HG02938 (cell line): ENCODE data around the gene DTYMK.
"Not testable (repeated sequence)": the region's sequence is repeated elsewhere in the genome, so short reads cannot be mapped to it uniquely, and the experiment has no call there.

Experiments
- ATAC-seq: cut with Tn5 transposase; IDR thresholded peaks from one replicate; pipeline ENCODE4 v1.9.1; 2021; ENCODE audit warnings: mild to moderate bottlenecking, moderate library complexity; ENCODE audit not compliant: unreplicated experiment

The DTYMK gene

DNA sequence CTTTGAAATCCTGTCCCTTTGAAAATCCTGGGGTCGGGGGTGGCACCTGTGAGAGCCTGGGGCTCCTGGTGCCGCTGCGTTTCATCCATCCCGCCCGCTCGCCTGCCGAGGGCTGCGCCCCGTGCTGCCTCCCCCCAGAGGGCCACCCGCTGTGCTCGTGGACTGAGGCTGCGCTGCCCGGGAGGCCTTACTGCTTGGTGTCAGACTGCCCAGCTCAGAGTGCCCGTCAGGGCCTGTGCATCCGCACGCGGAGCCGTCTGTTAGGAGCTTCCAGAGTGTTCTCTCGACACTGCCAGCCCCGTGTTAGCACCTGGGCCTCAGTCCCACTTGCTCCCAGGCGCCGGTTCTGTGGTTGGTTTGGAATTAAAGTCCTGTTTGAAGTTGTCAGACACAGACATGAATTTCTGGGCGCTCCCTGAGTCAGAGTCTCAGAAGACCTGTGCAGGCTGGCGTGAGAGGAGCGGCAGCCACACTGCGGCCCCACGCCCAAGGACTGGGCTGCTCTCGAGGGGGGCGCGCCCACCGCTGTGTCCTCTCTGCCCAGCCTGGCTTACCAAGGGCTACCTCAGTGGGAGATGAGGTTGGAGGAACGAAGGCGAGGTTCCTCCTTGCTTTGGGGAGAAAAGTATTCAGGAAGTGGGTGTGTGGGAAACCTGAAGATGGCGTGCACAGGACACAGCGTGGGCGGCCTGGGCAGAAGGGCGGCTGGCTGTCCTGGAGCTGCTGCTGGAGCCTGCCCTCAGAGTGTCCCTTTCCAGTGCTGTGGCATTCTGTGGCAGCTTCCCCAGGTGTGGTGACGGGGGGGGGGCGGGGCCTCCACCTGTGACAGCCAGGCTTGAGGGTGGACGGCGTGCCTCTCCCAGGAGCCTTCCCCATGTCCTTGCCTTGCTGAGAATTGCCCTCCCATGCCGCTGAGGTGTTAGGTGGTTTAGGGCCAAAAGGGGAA, 14.1 kb downstream of the DTYMK start:
- no peak for ATAC-seq

DNA sequence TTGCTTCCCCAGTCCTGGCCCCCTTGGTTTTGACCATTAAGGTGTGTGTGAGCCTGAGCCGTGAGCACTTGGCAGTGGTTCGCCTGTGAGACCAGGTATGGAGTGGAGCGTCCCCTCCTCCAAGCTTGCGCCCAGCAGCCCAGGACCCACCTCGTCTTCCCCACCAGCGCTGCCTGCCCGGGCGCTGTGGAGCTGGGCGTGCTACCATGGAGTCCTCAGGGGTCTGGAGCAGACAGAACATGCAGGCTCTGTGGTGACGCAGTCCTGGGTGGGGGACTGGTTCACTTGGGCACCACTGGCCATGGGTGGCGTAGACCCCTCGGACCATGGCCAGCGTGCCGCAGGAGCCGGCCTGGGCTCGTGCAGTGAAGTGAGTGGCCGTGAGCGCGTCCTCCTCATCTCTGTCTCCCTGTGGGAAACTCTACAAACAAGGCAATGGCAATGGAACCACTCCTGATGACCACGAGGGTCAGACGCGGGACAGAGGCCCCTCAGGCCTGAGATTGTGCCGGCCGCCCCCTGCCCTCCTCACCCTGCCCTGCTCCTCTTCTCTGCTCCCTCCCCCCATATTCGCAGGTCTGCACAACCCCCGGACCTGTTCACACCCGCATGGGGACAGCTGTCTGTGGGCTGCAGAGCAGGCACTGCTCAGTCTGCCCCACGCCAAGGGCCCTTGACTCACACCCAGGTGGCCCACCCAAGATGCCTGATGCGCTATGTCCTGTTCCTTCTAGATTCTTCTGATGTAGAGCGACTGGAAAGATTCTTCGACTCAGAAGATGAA, 15.0 kb downstream of the DTYMK start:
- ATAC-seq, result no peak

DNA sequence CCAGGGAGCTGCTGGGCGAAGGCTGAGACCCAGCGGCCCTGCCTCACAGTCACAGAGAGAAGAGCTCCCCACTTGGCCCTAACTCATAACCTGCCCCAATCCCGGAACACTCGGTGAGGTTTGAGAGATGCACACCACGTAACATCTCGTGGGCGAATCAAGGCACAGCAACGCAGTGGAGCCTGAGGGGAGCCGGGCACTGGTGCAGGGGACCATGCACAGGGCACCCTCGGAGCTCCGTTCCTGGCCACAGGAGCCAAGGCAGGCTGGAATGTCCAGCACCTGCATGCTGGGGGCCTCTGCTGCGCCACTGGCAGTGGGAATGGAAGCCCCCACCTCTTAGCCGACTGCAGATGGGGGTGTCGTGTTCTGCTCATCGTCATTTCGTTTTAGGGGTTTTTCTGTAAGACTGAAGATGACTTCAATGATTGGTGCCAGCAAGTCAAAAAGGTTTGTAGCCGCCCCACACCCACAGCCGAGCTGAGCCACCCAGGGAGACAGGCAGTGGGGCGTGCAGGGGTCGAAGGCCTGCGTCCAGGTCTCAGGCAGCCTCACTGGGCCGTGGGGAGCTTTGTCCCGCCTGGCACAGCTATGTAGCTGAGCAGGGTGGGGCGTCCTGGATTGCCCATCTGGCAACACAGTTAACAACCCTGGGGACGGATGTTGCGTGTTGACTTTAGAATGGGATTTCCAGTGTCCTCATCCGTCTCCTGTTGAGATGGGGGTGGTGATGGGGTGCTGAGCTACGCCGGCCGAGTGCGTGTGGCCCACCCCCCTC, 16.1 kb downstream of the DTYMK start:
- no peak for ATAC-seq

DNA sequence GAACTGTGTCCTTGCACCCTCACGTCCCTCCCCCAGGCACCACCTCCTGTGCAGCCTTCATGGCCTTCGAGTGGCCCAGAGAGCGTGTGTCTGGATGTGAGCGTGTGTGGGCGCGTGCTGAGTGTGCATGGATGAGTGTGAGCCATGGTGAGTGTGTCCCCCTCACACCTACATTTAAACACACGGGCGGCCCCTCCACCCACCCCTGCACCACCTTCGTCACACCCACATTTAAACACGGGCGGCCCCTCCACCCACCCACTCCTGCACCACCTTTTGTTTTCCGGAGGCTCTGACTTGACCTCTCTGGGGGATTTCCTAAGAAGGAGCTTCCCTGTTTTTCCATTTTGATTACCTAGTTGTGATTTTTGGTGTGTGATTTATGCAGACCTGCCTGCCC, 17.8 kb downstream of the DTYMK start:
- no peak for ATAC-seq

DNA sequence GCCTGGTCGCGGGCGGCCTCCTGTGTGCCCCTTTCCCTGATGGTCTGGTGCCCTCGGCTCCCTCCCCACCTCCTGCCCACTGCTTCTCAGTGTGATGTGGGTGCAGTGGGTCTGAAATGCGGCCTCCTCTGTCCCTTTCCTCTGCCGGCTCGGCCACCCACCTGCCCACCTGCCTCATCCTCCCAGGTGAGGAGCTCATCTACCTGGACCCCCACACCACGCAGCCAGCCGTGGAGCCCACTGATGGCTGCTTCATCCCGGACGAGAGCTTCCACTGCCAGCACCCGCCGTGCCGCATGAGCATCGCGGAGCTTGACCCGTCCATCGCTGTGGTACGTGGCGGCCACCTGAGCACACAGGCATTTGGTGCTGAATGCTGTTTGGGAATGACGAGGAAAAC, 18.3 kb downstream of the DTYMK start:
- no peak for ATAC-seq

DNA sequence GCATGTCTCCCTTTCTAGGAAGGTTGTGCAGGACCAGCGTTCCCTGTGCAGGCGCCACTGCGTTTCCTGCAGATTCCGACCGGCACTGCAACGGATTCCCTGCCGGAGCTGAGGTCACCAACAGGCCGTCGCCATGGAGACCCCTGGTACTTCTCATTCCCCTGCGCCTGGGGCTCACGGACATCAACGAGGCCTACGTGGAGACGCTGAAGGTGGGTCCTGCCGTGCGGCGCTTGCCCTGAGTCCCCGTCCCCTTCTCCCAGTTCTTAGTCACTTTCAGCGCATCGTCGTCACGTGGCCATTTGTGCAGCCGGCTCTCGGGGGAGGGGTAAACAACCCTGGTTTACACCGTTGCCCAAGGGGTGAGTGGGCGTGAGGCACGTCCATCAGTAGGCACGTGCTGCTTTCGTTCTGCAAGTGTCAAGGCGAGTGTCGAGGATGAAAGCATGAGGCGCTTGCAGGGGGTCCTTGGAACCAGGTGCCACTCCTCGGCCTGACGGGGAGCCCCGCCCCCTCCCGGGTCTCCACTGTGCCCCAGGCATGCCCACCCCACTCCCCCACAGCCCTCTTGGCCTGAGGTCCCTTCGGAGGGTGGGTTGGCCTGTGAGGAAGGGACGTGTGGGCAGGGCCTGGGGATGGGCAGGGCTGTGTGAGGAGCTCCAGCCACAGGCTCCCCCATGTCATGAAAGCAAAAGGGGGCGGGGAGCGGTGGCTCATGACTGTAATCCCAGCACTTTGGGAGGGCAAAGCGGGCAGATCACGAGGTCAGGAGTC, 19.8 kb downstream of the DTYMK start:
- ATAC-seq, result no peak

DNA sequence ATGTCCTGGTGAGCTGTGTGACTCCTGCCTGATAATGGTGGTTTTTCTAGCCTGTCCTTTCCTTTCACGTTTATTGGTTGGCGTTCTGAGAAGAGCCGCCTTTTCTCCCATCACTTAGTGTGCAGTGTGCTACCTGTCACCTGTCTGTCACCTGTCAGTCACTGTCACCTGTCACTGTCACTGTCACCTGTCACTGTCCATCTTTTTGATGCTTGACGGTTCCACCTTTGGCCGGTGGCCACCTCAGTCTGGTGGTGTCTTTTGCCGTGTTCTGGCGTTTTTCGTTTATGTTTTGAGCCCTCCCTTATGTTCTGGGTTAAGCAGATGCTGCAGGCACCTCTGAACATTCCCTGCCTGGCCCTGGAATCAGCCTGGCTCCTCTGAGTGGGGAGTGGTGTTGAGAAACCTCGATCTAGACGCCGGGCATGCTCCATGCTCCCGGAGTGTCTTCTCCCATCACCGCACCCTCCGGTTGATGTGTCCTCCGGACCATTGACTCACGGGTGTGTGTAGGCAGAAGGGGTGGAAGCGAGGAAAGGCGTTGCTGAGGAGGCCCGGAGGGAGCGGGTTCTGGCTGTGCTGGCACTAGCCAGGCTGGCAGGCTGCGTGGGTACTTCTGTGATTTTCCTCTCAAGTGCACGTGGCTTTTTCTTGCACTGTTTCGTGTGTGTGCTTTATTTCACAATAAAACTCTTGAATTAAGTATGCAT, 20.7 kb downstream of the DTYMK start:
- no peak for ATAC-seq

DNA sequence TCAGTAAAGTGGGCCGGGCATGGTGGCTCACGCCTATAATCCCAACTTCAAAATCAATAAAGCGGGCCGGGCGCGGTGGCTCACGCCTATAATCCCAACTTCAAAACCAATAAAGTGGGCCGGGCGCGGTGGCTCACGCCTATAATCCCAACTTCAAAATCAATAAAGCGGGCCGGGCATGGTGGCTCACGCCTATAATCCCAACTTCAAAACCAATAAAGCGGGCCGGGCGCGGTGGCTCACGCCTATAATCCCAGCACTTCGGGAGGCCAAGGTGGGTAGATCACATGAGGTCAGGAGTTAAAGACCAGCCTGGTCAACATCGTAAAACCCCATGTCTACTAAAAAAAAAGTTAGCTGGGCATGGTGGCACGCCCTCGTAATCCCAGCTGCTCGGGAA, 23.9 kb downstream of the DTYMK start:
- ATAC-seq, result not testable (repeated sequence)

DNA sequence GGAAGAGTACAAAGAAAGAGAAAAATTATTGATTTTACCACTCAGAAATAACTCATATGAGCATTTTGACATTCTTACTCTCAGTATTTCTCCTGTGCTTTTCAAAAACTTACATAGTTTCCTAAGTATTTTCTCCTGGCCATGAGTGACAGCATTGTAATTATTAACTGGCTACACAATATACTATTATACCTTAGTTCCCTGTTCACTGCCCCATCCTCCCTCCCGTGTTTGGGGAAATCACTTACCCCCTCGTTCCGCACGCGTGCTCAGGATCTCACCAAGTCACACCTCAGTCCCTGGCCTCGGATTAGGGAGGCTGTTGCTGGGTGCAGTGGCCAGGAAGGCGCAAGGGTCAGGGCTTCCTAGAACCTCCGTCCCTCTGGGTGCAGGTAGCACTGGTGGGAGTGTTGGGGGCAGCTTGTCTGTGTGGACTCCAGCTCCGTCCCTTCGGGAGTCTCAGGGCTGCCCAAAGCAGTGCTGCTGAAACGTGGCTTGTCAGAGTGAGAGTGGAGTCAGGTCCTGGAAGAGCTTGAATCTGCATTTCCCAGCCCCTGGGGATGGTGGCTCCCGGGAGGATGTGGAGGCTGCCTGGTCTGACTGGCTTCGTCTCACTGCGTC, 25.9 kb downstream of the DTYMK start:
- no peak for ATAC-seq

DNA sequence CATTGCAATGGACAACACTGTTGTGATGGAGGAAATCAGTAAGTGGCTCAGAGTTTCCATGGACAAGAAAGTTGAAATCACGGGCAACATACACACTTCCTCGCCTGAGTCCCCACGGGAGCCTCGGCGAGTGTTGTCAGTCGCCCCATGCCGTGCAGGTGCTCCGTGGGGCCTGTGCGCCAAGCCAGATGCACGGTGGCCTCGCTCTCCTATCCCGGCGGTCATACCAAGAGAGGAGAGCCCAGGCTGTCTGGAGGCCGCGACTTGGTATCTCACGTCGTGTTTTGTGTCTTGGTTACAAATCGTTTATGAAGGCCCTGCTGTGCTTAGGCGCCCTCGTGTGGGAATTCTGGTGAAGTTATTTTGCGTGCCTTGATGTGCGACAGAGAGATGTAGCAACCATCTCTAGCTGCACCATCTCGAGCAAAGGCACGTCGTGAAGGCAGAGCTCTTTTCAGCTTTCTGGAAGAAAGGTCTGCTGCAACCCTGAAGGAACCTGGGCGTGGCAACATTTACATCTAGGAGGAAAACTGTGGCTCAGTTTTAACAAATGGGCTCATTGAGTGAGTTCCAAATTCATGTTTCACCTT, 27.4 kb downstream of the DTYMK start:
- no peak for ATAC-seq

DNA sequence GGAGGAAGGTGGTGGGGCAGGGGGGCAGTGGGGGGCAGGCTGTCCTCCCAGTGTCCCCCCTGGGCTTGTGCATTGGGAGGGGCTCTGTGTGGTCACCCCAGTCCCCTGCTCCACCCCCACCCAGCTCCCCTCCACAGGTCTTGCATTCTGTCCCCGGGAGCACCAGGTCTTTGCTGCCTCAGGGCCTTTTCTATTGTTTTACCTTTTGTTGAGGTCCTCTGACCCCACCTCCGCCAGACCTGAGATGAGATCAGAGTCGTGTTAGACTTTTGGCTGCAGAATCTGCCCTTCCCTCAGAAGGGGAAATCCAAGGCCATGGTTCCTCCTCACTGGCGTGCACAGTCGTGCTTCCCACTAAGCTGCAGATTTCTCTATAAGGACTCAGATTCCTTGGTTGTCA, 28.3 kb downstream of the DTYMK start:
- no peak for ATAC-seq

DNA sequence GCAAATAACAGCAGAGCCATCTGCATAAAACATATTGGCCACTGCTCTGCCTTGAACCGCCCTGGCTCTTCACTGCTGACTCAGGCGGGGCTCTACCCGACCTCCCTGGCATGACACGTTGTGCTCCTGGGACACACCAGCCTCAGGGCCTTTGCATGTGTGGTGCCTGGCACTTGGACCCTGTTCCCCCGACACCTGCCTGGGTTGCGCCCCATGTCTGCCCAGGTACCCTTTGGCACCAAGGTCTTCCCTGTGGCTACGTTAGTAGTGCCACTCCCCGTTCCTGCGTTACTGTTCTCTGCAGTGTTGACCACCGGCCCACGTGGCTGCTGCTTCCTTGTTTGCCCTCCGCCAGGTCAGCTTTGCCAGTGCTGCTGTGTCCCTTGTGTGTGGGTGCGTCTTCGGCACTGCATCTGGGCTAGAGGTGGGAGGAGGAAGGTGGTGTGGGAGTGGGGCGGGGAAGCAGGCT, 28.8 kb downstream of the DTYMK start:
- ATAC-seq, result no peak

DNA sequence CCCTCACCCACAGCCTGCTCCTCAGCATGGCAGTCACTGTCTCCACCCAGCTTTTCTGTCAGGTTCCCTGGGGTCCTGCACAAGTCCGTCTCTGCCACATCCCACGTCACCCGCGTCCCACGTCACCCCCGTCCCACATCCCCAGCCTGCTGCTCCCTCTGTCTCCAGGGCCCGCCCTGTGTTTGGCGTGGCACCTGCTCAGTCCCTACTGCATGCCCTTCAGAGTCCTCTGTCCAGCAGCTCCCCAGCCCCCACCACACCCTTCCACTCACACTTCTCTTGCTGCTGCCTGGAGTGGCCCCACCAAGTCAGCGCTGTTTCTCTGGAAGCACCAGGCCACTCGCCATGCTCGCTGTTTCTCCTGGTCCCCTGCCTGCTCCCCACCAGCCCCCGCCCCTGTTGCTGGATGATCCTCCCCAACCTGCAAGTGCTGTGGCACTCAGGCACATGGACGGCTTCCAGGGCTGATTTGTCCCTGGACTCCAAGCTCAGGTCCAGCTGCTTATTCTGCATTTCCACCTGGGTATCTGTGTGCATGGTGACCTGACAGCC, 30.3 kb downstream of the DTYMK start:
- no peak for ATAC-seq

DNA sequence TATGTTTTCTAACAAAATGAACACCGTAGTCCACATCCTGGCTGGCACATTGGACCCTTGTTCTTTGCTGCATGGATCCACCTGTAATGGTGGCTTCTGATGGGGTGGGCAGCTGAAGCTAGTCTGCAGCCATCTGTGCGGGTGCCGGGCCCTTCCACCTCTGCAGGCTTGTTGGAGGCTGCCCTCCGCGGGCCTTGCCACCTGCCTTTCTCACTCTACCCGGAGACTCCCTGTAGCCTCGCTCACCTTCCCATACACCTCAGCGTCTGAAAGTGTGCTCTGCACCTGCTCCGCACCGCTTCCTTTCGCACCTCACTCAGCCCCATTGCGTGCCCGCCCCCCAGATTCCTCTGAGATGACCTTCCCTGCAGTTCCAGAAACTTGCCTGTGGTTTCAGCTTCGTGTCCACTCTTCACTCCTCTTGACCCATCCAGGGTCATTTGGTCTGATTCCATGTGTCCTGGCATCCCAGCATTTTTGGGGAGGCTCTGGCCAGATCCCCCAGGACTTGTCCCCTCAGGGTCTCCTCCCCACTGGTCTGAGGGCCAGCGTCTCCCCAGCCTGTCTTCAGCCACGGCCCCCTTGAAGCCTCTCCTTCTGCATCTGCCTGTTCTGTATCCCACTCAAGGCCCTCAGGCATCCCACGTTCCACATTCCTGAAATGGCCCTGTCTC, 31.0 kb downstream of the DTYMK start:
- no peak for ATAC-seq

DNA sequence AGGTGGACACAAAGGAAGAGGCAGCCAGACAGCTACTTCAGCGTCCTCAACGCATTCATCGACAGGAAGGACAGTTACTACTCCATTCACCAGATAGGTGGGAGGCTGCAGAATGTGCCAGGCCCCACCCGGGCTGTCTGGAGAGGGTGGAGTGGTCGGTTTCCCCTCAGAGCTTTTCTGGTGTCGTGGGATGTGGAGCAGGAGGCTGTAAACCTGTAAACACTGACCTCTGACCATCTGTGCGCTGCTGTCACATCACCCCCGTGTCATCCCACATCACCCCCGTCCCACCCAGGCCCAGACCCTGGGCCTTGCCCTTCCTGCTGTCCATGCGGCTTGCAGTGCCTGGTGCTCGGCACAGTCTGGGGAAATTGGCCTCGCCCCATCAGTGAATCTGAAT, 32.1 kb downstream of the DTYMK start:
- ATAC-seq, result no peak

DNA sequence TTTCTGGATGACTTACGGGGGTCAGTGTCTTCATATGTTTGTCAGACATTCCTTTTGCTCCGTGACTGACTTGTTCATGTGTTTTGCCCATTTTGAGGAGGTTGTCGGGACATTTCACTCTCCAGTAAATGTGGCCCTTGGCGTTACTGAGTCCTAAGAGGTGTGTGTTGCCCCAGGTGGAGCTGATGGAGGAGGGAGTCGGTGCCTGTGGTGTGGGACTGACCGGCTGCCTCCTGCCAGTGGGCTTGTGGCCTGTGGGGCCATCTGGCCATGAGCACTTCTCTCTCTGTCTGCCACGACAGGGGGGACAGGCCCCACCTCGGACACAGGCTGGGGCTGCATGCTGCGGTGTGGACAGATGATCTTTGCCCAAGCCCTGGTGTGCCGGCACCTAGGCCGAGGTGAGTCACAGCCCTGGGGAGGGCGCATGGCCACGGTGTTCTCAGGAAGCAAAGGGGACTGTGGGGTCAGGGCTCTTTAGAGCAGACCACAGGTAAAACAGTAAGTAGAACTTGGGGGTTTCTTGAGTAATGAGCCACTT, 33.3 kb downstream of the DTYMK start:
- ATAC-seq, result no peak

DNA sequence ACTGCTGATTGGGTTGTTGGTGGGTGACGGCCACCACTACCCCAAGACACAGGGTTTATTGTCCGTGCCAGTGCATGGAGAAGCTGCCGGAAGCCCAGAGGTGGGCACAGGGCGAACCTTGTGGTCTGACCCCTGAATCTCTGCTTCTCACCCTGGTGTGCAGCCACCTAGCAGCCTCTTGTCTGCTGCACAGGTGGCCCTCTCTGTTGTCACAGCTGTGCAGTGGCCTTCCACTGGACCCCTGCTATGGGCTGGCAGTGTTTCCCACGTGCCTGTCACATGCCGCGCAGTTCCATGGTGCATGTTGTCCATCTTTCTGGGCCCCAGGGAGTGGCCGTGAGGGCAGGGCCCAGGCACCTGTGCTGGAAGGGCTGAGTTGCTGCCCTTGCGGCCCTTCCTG, 33.9 kb downstream of the DTYMK start:
- ATAC-seq, result no peak

DNA sequence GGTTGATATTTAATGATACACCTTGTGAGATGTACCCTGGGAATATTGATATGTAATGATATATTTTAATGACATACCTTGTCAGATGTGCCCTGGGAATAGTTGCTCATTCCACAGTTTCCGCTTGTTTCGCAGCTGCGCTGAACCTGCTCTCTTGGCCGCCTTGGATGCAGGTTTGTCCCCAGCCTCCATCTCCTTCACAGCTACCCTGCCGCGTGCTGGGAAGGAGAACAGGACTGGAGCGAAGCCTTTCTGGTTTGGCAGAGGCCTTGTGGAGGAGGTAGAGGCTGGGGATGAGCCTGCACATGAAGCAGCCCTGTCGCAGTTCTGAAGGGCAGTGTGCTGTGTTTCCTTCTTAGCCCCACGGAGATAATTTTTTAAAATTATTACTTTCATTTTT, 34.5 kb downstream of the DTYMK start:
- no peak for ATAC-seq
